ENCODE results near the gene EME1.

The EME1 gene

GRCh38 chr17:50393700-50394099 is 20.7 kb downstream of the EME1 start:
- no peaks in the 10 kb centered on the region for H3K9me2 ChIP-seq (ENCODE audit: low read depth, low read length)
- H3F3A ChIP-seq (ENCODE audit: insufficient read depth, low read length) = no peaks in the 10 kb centered on the region
- H2AFZ ChIP-seq (ENCODE audit: low read length) = no peak overlapping the region
- no peak overlapping the region for H3K4me3 ChIP-seq (ENCODE audit: low read depth, low read length, poor library complexity, severe bottlenecking)
- peaks cover 32% of the 10 kb centered on the region for H3K4me1 ChIP-seq (ENCODE audit: insufficient read depth, low read length, severe bottlenecking)
- H4K20me1 ChIP-seq (ENCODE audit: insufficient read depth, low read length) = no peaks in the 10 kb centered on the region
- no peak overlapping the region for H3K27ac ChIP-seq (ENCODE audit: low read depth, low read length, poor library complexity, severe bottlenecking)
- no peaks in the 10 kb centered on the region for H3K27me3 ChIP-seq (ENCODE audit: insufficient read depth, low read length)
- peaks cover 64% of the 10 kb centered on the region for H3K36me3 ChIP-seq (ENCODE audit: insufficient read depth, low read length)
- H3K4me2 ChIP-seq (ENCODE audit: low read length) = no peak overlapping the region
- TF ChIP-seq EZH2 (IDR thresholded peaks at IDR 0.05; ENCODE audit: borderline replicate concordance, low read length) = no peak
- no peak for TF ChIP-seq CTCF (IDR thresholded peaks at IDR 0.05; ENCODE audit: low read length)
- H3K9me3 ChIP-seq (ENCODE audit: low read length) = no peaks in the 10 kb centered on the region
- H3K79me2 ChIP-seq (ENCODE audit: insufficient read depth, low read length) = peaks cover 19% of the 10 kb centered on the region
- H3K9ac ChIP-seq (ENCODE audit: low read length) = no peak overlapping the region

- no peak overlapping the region for H3K4me3 ChIP-seq (ENCODE audit: low read depth, low read length, poor library complexity, severe bottlenecking)
- no peak overlapping the region for H3K4me2 ChIP-seq (ENCODE audit: low read length)
- H3K36me3 ChIP-seq (ENCODE audit: insufficient read depth, low read length) = peaks cover 54% of the 10 kb centered on the region
- no peak overlapping the region for H2AFZ ChIP-seq (ENCODE audit: low read length)
- H3K9ac ChIP-seq (ENCODE audit: low read length) = no peak overlapping the region
- no peak for TF ChIP-seq CTCF (IDR thresholded peaks at IDR 0.05; ENCODE audit: low read length)
- TF ChIP-seq EZH2 (IDR thresholded peaks at IDR 0.05; ENCODE audit: borderline replicate concordance, low read length) = no peak
- H3K9me3 ChIP-seq (ENCODE audit: low read length) = no peaks in the 10 kb centered on the region
- H3F3A ChIP-seq (ENCODE audit: insufficient read depth, low read length) = no peaks in the 10 kb centered on the region
- peaks cover 19% of the 10 kb centered on the region for H3K79me2 ChIP-seq (ENCODE audit: insufficient read depth, low read length)
- H4K20me1 ChIP-seq (ENCODE audit: insufficient read depth, low read length) = no peaks in the 10 kb centered on the region
- H3K27ac ChIP-seq (ENCODE audit: low read depth, low read length, poor library complexity, severe bottlenecking) = no peak overlapping the region
- H3K9me2 ChIP-seq (ENCODE audit: low read depth, low read length) = no peaks in the 10 kb centered on the region
- H3K27me3 ChIP-seq (ENCODE audit: insufficient read depth, low read length) = no peaks in the 10 kb centered on the region; the same call in 1 of the 2 replicates
- H3K4me1 ChIP-seq (ENCODE audit: insufficient read depth, low read length, severe bottlenecking) = peaks cover 32% of the 10 kb centered on the region
Observed at GRCh38 chr17:50394711-50395110, 21.7 kb downstream of the EME1 start.

GRCh38 chr17:50396261-50397110 is 23.5 kb downstream of the EME1 start:
- Histone ChIP-seq H3F3A (ENCODE audit: insufficient read depth, low read length) (no peaks in the 10 kb centered on the region), H3K27me3 (ENCODE audit: insufficient read depth, low read length) (no peaks in the 10 kb centered on the region; the same call in 1 of the 2 replicates), H3K9me3 (ENCODE audit: low read length) (no peaks in the 10 kb centered on the region), H4K20me1 (ENCODE audit: insufficient read depth, low read length) (no peaks in the 10 kb centered on the region), H3K9me2 (ENCODE audit: low read depth, low read length) (no peaks in the 10 kb centered on the region), H3K79me2 (ENCODE audit: insufficient read depth, low read length) (peaks cover 19% of the 10 kb centered on the region), H3K9ac (ENCODE audit: low read length) (peak overlapping the region; percentile 80), H3K4me3 (ENCODE audit: low read depth, low read length, poor library complexity, severe bottlenecking) (peak overlapping the region; percentile 79), H3K36me3 (ENCODE audit: insufficient read depth, low read length) (peaks cover 36% of the 10 kb centered on the region), H3K27ac (ENCODE audit: low read depth, low read length, poor library complexity, severe bottlenecking) (no peak overlapping the region), H2AFZ (ENCODE audit: low read length) (no peak overlapping the region), H3K4me1 (ENCODE audit: insufficient read depth, low read length, severe bottlenecking) (peaks cover 27% of the 10 kb centered on the region), H3K4me2 (ENCODE audit: low read length) (peak overlapping the region; percentile 92)
- TF ChIP-seq CTCF (IDR thresholded peaks at IDR 0.05; ENCODE audit: low read length) (no peak), EZH2 (IDR thresholded peaks at IDR 0.05; ENCODE audit: borderline replicate concordance, low read length) (no peak)

Measured in OCI-LY1 (cell line).